ENCODE measurements around the gene TRAF6.
"Not testable (repeated sequence)": the region's sequence is repeated elsewhere in the genome, so short reads cannot be mapped to it uniquely, and the experiment has no call there.

Gene TRAF6

DNA sequence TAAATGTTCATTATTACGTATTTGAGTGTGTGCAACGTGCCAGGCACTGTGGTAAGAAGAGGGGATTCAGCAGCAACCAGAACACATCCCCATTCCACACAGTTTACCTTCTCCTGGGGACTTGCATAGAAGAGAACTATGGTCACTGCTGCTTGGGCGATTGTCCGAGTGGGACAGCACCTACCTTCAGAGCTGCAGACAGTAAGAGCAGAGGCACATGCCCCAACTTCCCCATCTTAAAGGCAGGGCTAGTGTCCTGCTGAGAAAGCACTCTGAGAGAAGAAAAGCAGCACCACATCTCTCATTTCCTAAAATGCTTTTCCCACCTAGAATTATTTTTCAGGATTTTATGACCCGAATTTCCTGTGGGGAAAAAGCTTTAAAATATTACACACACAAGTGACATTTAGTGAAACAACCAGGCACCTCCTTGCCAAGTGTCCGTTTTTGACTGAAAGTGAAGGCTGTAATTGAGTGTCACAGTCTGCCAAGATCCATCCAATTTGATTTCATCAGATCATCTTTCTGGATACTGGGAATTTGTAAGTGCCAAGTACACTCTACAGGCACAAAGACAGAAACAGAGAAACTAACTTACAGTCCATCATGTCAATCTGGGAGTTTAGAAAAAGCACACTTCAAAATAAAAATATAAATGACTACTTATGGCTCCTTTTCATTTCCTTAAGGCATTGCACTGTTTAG, 24.6 kb downstream of the TRAF6 start:
- peaks cover 21% of the 10 kb centered on the region for H3K36me3 ChIP-seq (replicated peaks)
- H3K27me3 ChIP-seq (ENCODE audit: low read depth): no peaks in the 10 kb centered on the region
- no peak for DNase-seq (ENCODE audit: low spot score in 2 of 2)
- H3K9me3 ChIP-seq: no peaks in the 10 kb centered on the region
- H3K4me3 ChIP-seq: no peak overlapping the region
- H3K4me1 ChIP-seq: 0 out of 2 replicates have a peak, but pooled peaks cover 3% of the 10 kb centered on the region
- in situ Hi-C loops (cut with MboI; ENCODE audit: low sequenced_read_pairs): loop anchor here (25.0 kb wide), 1 partner anchor 998 kb away; no protein-coding TSS in a partner anchor

GRCh38 chr11:36483042-36483441, 27.0 kb downstream of the TRAF6 start:
- DNase-seq (ENCODE audit: low spot score in 2 of 2); H3K27me3 ChIP-seq (ENCODE audit: low read depth); H3K4me1 ChIP-seq; H3K4me3 ChIP-seq; H3K9me3 ChIP-seq: not testable (repeated sequence)
- in situ Hi-C loops (cut with MboI; ENCODE audit: low sequenced_read_pairs): loop anchor here (25.0 kb wide), 1 partner anchor 996 kb away; no protein-coding TSS in a partner anchor
- peaks cover 11% of the 10 kb centered on the region for H3K36me3 ChIP-seq (replicated peaks)

- in situ Hi-C loops (cut with MboI; ENCODE audit: low sequenced_read_pairs): loop anchor here (25.0 kb wide), 1 partner anchor 994 kb away; no protein-coding TSS in a partner anchor
- Histone ChIP-seq H3K36me3 (replicated peaks) (no peaks in the 10 kb centered on the region), H3K27me3 (ENCODE audit: low read depth) (no peaks in the 10 kb centered on the region), H3K9me3 (no peaks in the 10 kb centered on the region), H3K4me3 (no peak overlapping the region), H3K4me1 (0 out of 2 replicates have a peak, but pooled peaks cover 3% of the 10 kb centered on the region)
- no peak for DNase-seq (ENCODE audit: low spot score in 2 of 2)
These were observed 29.2 kb downstream of the TRAF6 start for GRCh38 chr11:36480833-36481232.

DNA sequence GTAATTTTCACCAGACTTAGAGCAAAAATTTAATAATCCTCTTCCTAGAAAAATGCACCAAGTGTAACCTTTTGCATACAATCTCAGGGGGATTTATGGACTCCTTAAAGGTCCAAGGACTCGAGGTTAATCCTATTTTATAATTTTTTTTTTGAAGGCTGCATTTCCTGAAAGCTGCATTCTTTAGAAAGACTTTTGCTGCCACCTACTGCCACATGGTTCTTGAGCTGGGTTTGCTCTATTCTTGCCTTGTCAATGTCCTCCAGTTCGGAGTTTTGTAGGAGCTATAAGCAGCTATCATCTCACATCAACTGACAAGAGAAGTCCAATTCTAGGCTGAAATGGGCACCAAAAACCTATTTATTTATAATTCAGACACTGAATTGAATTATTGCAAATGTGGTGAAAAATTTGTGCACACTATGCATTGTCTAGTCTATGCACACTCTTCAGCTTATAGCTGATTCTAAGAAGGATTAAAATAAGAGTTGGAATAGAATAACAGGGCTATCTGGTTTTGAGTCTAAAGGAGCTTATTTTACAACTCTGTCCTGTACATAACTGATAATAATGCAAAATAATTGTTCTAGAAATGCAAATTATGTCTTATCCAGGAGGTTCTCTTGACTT, 31.3 kb downstream of the TRAF6 start:
- Histone ChIP-seq H3K36me3 (replicated peaks) (no peaks in the 10 kb centered on the region), H3K9me3 (no peaks in the 10 kb centered on the region), H3K4me1 (no peaks in the 10 kb centered on the region), H3K27me3 (ENCODE audit: low read depth) (no peaks in the 10 kb centered on the region), H3K4me3 (no peak overlapping the region)
- in situ Hi-C loops (cut with MboI; ENCODE audit: low sequenced_read_pairs): loop anchor here (10.0 to 25.0 kb wide), 2 partner anchors 174 to 992 kb away; no protein-coding TSS in a partner anchor
- DNase-seq (ENCODE audit: low spot score in 2 of 2): peak; percentile 39 to 55

DNA sequence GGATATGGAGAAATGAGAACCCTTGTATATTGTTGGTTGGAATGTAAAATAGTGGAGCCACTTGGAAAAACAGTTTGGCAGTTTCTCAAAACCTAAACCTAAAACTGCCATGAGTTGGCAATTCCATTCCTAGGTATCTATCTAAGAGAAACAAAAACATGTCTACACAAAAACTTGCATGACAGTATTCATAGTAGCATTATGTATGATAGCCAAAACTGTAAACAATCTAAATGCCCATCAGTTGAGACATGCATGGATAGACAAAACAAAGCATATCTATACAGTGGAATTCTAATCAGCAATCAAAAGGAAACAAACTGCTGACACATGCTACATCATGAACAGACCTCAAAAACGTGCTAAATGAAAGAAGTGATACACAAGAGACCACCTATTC, 34.9 kb downstream of the TRAF6 start:
- Histone ChIP-seq H3K27me3 (ENCODE audit: low read depth) (no peaks in the 10 kb centered on the region), H3K36me3 (replicated peaks) (no peaks in the 10 kb centered on the region), H3K4me1 (no peaks in the 10 kb centered on the region), H3K4me3 (no peak overlapping the region), H3K9me3 (no peaks in the 10 kb centered on the region)
- in situ Hi-C loops (cut with MboI; ENCODE audit: low sequenced_read_pairs): loop anchor here (10.0 to 25.0 kb wide), 2 partner anchors 170 to 988 kb away; no protein-coding TSS in a partner anchor
- DNase-seq (ENCODE audit: low spot score in 2 of 2): no peak

GRCh38 chr11:36471577-36471976, 38.5 kb downstream of the TRAF6 start:
- no peaks in the 10 kb centered on the region for H3K9me3 ChIP-seq
- H3K27me3 ChIP-seq (ENCODE audit: low read depth): 0 out of 2 replicates have a peak, but pooled peaks cover 4% of the 10 kb centered on the region
- in situ Hi-C loops (cut with MboI; ENCODE audit: low sequenced_read_pairs): loop anchor here (10.0 to 25.0 kb wide), 2 partner anchors 167 to 859 kb away; partner anchors contain the start of gene FJX1
- no peaks in the 10 kb centered on the region for H3K36me3 ChIP-seq (replicated peaks)
- H3K4me1 ChIP-seq: no peaks in the 10 kb centered on the region
- DNase-seq (ENCODE audit: low spot score in 2 of 2): no peak
- H3K4me3 ChIP-seq: no peak overlapping the region

GRCh38 chr11:36469881-36470802, 39.9 kb downstream of the TRAF6 start:
- DNase-seq (ENCODE audit: low spot score in 2 of 2): no peak
- Histone ChIP-seq H3K4me3 (no peak overlapping the region), H3K9me3 (no peaks in the 10 kb centered on the region), H3K4me1 (no peaks in the 10 kb centered on the region), H3K27me3 (ENCODE audit: low read depth) (0 out of 2 replicates have a peak, but pooled peaks cover 4% of the 10 kb centered on the region), H3K36me3 (replicated peaks) (no peaks in the 10 kb centered on the region)
- in situ Hi-C loops (cut with MboI; ENCODE audit: low sequenced_read_pairs): loop anchor here (10.0 to 25.0 kb wide), 2 partner anchors 165 to 858 kb away; partner anchors contain the start of gene FJX1

DNA sequence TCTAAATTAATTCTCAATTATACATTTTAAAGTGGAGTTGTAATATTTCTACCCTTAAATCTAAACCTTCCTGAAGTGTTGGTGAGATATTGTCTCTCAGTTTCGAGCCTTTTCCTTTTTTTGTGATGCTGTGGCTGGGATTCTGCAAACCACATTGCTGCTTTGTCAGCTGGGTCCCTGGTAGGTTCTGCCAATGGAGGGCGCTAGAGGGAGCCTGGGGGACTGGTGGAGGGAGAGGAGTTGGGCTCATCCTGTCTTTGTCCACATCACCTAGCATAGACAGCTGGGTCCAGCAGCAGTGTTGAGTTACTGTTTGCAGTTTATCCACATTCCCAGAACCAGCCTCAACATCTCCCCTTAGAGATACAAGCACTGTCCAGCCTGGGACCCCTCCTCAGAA, 41.0 kb downstream of the TRAF6 start:
- Histone ChIP-seq H3K27me3 (ENCODE audit: low read depth) (0 out of 2 replicates have a peak, but pooled peaks cover 4% of the 10 kb centered on the region), H3K9me3 (no peaks in the 10 kb centered on the region), H3K4me1 (no peaks in the 10 kb centered on the region), H3K36me3 (replicated peaks) (no peaks in the 10 kb centered on the region), H3K4me3 (no peak overlapping the region)
- peak in 1 of 2 experiments; percentile 48 for DNase-seq (ENCODE audit: low spot score in 2 of 2)
- in situ Hi-C loops (cut with MboI; ENCODE audit: low sequenced_read_pairs): loop anchor here (25.0 kb wide), 1 partner anchor 857 kb away; the partner anchor contains the start of gene FJX1

GRCh38 chr11:36467916-36468315, 42.2 kb downstream of the TRAF6 start:
- Histone ChIP-seq H3K27me3 (ENCODE audit: low read depth) (0 out of 2 replicates have a peak, but pooled peaks cover 4% of the 10 kb centered on the region), H3K4me3 (no peak overlapping the region), H3K9me3 (no peaks in the 10 kb centered on the region), H3K36me3 (replicated peaks) (no peaks in the 10 kb centered on the region), H3K4me1 (no peaks in the 10 kb centered on the region)
- DNase-seq (ENCODE audit: low spot score in 2 of 2): no peak
- in situ Hi-C loops (cut with MboI; ENCODE audit: low sequenced_read_pairs): loop anchor here (25.0 kb wide), 1 partner anchor 856 kb away; the partner anchor contains the start of gene FJX1

- Histone ChIP-seq H3K27me3 (ENCODE audit: low read depth) (0 out of 2 replicates have a peak, but pooled peaks cover 4% of the 10 kb centered on the region), H3K4me3 (no peak overlapping the region), H3K9me3 (no peaks in the 10 kb centered on the region), H3K36me3 (replicated peaks) (no peaks in the 10 kb centered on the region), H3K4me1 (no peaks in the 10 kb centered on the region)
- in situ Hi-C loops (cut with MboI; ENCODE audit: low sequenced_read_pairs): loop anchor here (25.0 kb wide), 1 partner anchor 855 kb away; the partner anchor contains the start of gene FJX1
- DNase-seq (ENCODE audit: low spot score in 2 of 2): no peak
These were observed 43.1 kb downstream of the TRAF6 start for GRCh38 chr11:36467012-36467411.

DNA sequence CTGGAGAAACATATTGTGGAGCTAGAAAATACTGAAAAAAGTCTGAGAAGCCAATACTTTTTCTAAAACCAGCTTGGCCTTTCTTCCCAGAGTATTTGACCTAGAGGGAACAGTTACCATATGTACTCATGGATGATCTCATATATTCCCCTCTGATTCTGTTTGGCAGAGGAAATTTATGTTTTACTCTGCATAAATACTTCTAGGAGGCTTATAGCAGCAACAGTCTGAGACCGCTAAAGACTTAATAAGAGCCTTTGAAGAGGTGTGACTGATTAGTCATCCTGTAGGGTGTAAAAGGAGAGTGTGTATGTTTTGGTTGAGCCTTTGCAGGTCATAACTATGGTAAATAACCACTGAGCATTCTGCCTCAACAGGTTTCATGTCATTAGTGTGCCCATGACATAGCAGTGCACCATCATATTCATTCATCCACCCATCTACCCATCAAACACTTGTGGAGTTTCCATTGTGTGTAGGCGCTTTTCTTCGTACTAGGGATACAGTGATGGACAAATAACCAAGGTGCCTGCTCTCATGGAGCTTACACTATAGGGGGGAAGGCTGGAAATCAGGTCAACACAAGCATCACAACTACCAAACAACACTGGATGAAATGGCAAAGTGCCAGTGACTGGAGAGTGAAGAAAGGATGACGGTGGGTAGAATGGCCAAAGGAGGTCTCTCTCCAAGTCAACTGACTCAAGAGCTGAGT, 44.5 kb downstream of the TRAF6 start:
- Histone ChIP-seq H3K36me3 (replicated peaks) (no peaks in the 10 kb centered on the region), H3K27me3 (ENCODE audit: low read depth) (0 out of 2 replicates have a peak, but pooled peaks cover 4% of the 10 kb centered on the region), H3K4me1 (no peaks in the 10 kb centered on the region), H3K4me3 (no peak overlapping the region), H3K9me3 (no peaks in the 10 kb centered on the region)
- no peak for DNase-seq (ENCODE audit: low spot score in 2 of 2)
- in situ Hi-C loops (cut with MboI; ENCODE audit: low sequenced_read_pairs): loop anchor here (25.0 kb wide), 1 partner anchor 853 kb away; the partner anchor contains the start of gene FJX1

DNA sequence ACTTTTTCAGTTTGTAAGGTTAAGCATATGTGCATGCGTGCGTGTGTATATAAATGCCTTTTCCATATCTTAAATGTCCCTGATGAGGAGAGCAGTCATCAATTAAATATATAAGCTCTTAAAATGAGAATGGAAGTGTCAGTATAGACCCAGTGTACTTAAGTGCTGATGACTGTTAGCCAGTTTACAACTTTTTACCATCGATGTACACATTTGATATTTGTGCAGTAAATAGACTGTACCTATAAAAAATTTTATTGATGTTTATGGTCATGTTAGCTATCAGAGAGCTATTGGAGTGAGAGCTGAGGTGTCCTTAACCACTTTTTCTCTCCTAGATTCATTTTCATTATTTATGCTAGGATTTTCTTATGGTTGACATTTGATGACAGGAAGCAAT, 45.4 kb downstream of the TRAF6 start:
- Histone ChIP-seq H3K36me3 (replicated peaks) (no peaks in the 10 kb centered on the region), H3K9me3 (no peaks in the 10 kb centered on the region), H3K27me3 (ENCODE audit: low read depth) (no peaks in the 10 kb centered on the region), H3K4me1 (no peaks in the 10 kb centered on the region), H3K4me3 (no peak overlapping the region)
- in situ Hi-C loops (cut with MboI; ENCODE audit: low sequenced_read_pairs): loop anchor here (25.0 kb wide), 1 partner anchor 852 kb away; the partner anchor contains the start of gene FJX1
- no peak for DNase-seq (ENCODE audit: low spot score in 2 of 2)
